Cardiac muscle cell (in vitro differentiated cells and primary cell): ENCODE measurements around the gene MYLIP. TPM values are rescaled to one million over a fixed set of nuclear protein-coding genes. Genes with fewer than 3 reads are reported as not detected.

ENCODE experiments used
- DNase-seq, 2 donors: peaks; one replicate each; pipeline versions ENCODE4 v3.0.0 to v3.0.0-alpha.2; 2010 to 2017; ENCODE audit warnings: low read depth in 1 of 2, low spot score in 1 of 2
- H3K27ac ChIP-seq: fragments of 200-600 bp; sonication (generic); 2 replicates; pipeline ENCODE4 v1.5.1; 2016
- H3K27me3 ChIP-seq: fragments of 200-600 bp; sonication (generic); 2 replicates; pipeline ENCODE4 v1.6.0; 2016; ENCODE audit warnings: control low read depth
- H3K36me3 ChIP-seq: fragments of 200-600 bp; sonication (generic); 2 replicates; pipeline ENCODE4 v1.5.1; 2016; ENCODE audit warnings: control low read depth
- H3K4me1 ChIP-seq: fragments of 200-600 bp; sonication (generic); 2 replicates; pipeline ENCODE4 v1.8.1; 2017; ENCODE audit warnings: low read depth, mild to moderate bottlenecking, mixed run types
- H3K4me3 ChIP-seq: fragments of 200-600 bp; sonication (generic); 2 replicates; pipeline ENCODE4 v1.5.1; 2016; ENCODE audit warnings: mild to moderate bottlenecking
- H3K9me3 ChIP-seq: fragments of 200-600 bp; sonication (generic); 2 replicates; pipeline ENCODE4 v1.5.1; 2017; ENCODE audit warnings: low read depth, mild to moderate bottlenecking, control low read depth
- CTCF ChIP-seq: IDR thresholded peaks from 2 replicates; pipeline ENCODE4 v1.5.1; 2012; ENCODE audit warnings: low read depth, mild to moderate bottlenecking, low read length
- polyA plus RNA-seq: library from polyadenylated mRNA; unstranded; fragments of >200 nt; fragmentation: Nextera tagmentation; extraction: Ambion mirVana; gene quantifications from 2 replicates; pipeline ENCODE4 v1.2.1, GENCODE V29; 2016
- total RNA-seq: library from RNA; depleted of rRNA; stranded (reverse); fragments of >200 nt; gene quantifications from 2 replicates; pipeline ENCODE4 v1.2.3, GENCODE V29; 2016

The MYLIP gene
- total and polyA plus RNA-seq, 2 experiments from 2014 or later, result 33.4 to 35.6 TPM

DNA sequence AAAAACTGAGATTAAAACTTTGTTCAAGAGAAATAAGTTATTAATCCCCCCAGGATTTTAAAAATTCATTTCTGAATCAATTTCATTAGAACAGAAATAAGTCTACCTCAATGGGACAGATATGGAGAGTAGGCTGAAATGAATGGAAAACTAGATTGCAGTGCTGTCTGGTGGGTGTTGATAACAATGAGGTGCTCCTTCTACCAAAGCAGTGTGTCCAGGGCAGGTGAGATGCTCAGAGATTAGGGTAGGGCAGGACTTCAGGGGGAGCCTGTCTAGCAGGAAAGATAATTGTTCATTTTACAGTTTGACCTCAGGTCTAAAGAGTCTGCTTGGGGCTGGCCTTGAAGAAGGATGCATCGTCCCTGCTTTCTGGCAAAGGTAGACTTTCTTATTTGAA, 38.0 kb upstream of the MYLIP start:
- no peaks in the 10 kb centered on the region for H3K9me3 ChIP-seq
- TF ChIP-seq CTCF, result no peak
- DNase-seq, result no peak
- no peaks in the 10 kb centered on the region for H3K27me3 ChIP-seq
- H3K4me3 ChIP-seq, result no peak overlapping the region
- H3K27ac ChIP-seq, result no peak overlapping the region
- no peaks in the 10 kb centered on the region for H3K36me3 ChIP-seq
- no peaks in the 10 kb centered on the region for H3K4me1 ChIP-seq

DNA sequence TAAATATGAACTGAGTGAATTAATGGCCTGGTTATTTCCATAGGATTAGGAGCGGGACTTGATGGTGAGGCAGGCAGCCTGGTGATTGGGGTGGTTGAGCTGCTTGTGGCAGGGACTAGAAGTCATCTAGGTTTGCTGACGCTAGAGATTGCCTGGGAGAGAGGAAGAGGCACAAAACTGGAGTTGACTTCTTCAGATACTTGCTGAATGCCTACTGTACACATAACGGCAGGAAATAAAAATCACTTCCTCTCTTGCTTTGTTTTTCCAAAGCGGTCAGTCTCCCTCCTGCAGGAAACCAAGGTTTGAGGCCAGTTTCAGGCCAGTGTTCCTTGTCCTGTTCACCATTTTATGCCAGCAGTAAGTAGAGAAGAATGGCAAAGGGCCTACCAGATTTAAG, 36.7 kb upstream of the MYLIP start:
- no peak overlapping the region for H3K27ac ChIP-seq
- H3K4me3 ChIP-seq, result no peak overlapping the region
- H3K27me3 ChIP-seq, result no peaks in the 10 kb centered on the region
- no peaks in the 10 kb centered on the region for H3K36me3 ChIP-seq
- H3K9me3 ChIP-seq, result no peaks in the 10 kb centered on the region
- no peak for TF ChIP-seq CTCF
- no peak for DNase-seq
- H3K4me1 ChIP-seq, result no peaks in the 10 kb centered on the region

DNA sequence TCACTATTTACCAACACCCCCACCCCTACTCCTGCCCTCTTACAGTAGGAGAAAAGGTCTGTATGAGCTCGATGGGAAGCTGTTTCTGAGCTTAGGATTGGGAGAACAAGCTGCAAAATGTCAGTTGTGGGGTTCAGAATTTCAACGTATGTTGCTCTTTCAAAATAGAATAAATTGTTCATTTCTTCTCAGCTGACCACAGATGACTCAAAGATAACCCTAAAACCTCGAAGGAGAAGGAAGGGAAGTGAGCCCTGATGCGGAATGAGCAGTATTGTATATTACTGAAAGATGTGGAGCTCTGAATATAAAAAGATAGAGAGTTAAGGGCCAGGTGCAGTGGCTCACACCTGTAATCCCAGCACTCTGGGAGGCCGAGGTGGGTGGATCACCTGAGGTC, 35.9 kb upstream of the MYLIP start:
- Histone ChIP-seq H3K36me3 (no peaks in the 10 kb centered on the region), H3K27me3 (no peaks in the 10 kb centered on the region), H3K27ac (no peak overlapping the region), H3K4me1 (no peaks in the 10 kb centered on the region), H3K9me3 (no peaks in the 10 kb centered on the region), H3K4me3 (no peak overlapping the region)
- DNase-seq, result no peak
- TF ChIP-seq CTCF, result no peak

GRCh38 chr6:16095180-16095579, 33.7 kb upstream of the MYLIP start:
- Histone ChIP-seq H3K4me3 (no peak overlapping the region), H3K27ac (no peak overlapping the region), H3K36me3 (no peaks in the 10 kb centered on the region), H3K4me1 (no peaks in the 10 kb centered on the region), H3K9me3 (no peaks in the 10 kb centered on the region), H3K27me3 (no peaks in the 10 kb centered on the region)
- no peak for TF ChIP-seq CTCF
- no peak for DNase-seq

- H3K4me1 ChIP-seq, result no peaks in the 10 kb centered on the region
- no peaks in the 10 kb centered on the region for H3K36me3 ChIP-seq
- H3K9me3 ChIP-seq, result no peaks in the 10 kb centered on the region
- no peak overlapping the region for H3K27ac ChIP-seq
- H3K27me3 ChIP-seq, result no peaks in the 10 kb centered on the region
- H3K4me3 ChIP-seq, result no peak overlapping the region
- no peak for DNase-seq
- TF ChIP-seq CTCF, result no peak
Observed at GRCh38 chr6:16097382-16098171, 31.3 kb upstream of the MYLIP start.
